ENCODE results near the gene SGSM1. TPM values are rescaled to one million over a fixed set of nuclear protein-coding genes. Genes with fewer than 3 reads are reported as not detected.

SGSM1 gene
- polyA plus RNA-seq, 1 experiment = not detected

- ChIA-PET POLR2A (no interaction called here), CTCF (interaction anchor here (0.9 to 6.8 kb wide), 7 partner anchors 11 to 370 kb away, joined by 3 to 63 read pairs (median 3); no protein-coding TSS in a partner anchor)
- DNase-seq (ENCODE audit: low read depth, low spot score) = no peak
- H3K9me3 ChIP-seq (ENCODE audit: control insufficient read depth, insufficient read depth, low read length) = no peaks in the 10 kb centered on the region
- H3K4me3 ChIP-seq (ENCODE audit: low read depth, low read length) = no peak overlapping the region
- peaks cover 7% of the 10 kb centered on the region for H3K27me3 ChIP-seq (ENCODE audit: control insufficient read depth, insufficient read depth, low read length)
- TF ChIP-seq CTCF (IDR thresholded peaks at IDR 0.05; ENCODE audit: low read depth, low read length) = peak; percentile 67
- no peak overlapping the region for H3K27ac ChIP-seq (ENCODE audit: low read depth, low read length)
These were observed 33.4 kb upstream of the SGSM1 start for GRCh38 chr22:24772493-24773220.

- Histone ChIP-seq H3K27me3 (ENCODE audit: control insufficient read depth, insufficient read depth, low read length) (peaks cover 12% of the 10 kb centered on the region), H3K4me3 (ENCODE audit: low read depth, low read length) (no peak overlapping the region), H3K9me3 (ENCODE audit: control insufficient read depth, insufficient read depth, low read length) (no peaks in the 10 kb centered on the region), H3K27ac (ENCODE audit: low read depth, low read length) (no peak overlapping the region)
- TF ChIP-seq CTCF (IDR thresholded peaks at IDR 0.05; ENCODE audit: low read depth, low read length) = no peak
- ChIA-PET POLR2A (no interaction called here), CTCF (interaction anchor here (0.5 to 1.3 kb wide), 3 partner anchors 27 to 183 kb away, joined by 3 to 5 read pairs (median 3); no protein-coding TSS in a partner anchor)
- DNase-seq (ENCODE audit: low read depth, low spot score) = no peak
These were observed 30.1 kb upstream of the SGSM1 start for GRCh38 chr22:24775769-24776492.

- CTCF ChIA-PET = interaction anchor here (0.5 to 1.0 kb wide), 2 partner anchors 74 to 183 kb away, joined by 3 read pairs; no protein-coding TSS in a partner anchor
- H3K9me3 ChIP-seq (ENCODE audit: control insufficient read depth, insufficient read depth, low read length) = no peaks in the 10 kb centered on the region
- peaks cover 12% of the 10 kb centered on the region for H3K27me3 ChIP-seq (ENCODE audit: control insufficient read depth, insufficient read depth, low read length)
- no peak overlapping the region for H3K27ac ChIP-seq (ENCODE audit: low read depth, low read length)
- DNase-seq (ENCODE audit: low read depth, low spot score) = no peak
- TF ChIP-seq CTCF (IDR thresholded peaks at IDR 0.05; ENCODE audit: low read depth, low read length) = no peak
- POLR2A ChIA-PET = no interaction called here
- no peak overlapping the region for H3K4me3 ChIP-seq (ENCODE audit: low read depth, low read length)
These were observed 29.5 kb upstream of the SGSM1 start for GRCh38 chr22:24776525-24776924.

- DNase-seq (ENCODE audit: low read depth, low spot score) = no peak
- Histone ChIP-seq H3K27me3 (ENCODE audit: control insufficient read depth, insufficient read depth, low read length) (no peaks in the 10 kb centered on the region), H3K9me3 (ENCODE audit: control insufficient read depth, insufficient read depth, low read length) (no peaks in the 10 kb centered on the region), H3K27ac (ENCODE audit: low read depth, low read length) (no peak overlapping the region), H3K4me3 (ENCODE audit: low read depth, low read length) (no peak overlapping the region)
- ChIA-PET POLR2A (no interaction called here), CTCF (interaction anchor here (0.7 kb wide), 1 partner anchor 16 kb away, joined by 3 read pairs; the partner anchor contains the start of gene SGSM1)
- no peak for TF ChIP-seq CTCF (IDR thresholded peaks at IDR 0.05; ENCODE audit: low read depth, low read length)
These were observed 16.5 kb upstream of the SGSM1 start for GRCh38 chr22:24789516-24789915.

- POLR2A ChIA-PET = no interaction called here
- DNase-seq (ENCODE audit: low read depth, low spot score) = no peak
- H3K4me3 ChIP-seq (ENCODE audit: low read depth, low read length) = no peak overlapping the region
- CTCF ChIA-PET = interaction anchor here (0.6 to 2.2 kb wide), 2 partner anchors 12 to 672 kb away, joined by 3 to 11 read pairs; no protein-coding TSS in a partner anchor
- no peaks in the 10 kb centered on the region for H3K9me3 ChIP-seq (ENCODE audit: control insufficient read depth, insufficient read depth, low read length)
- H3K27ac ChIP-seq (ENCODE audit: low read depth, low read length) = no peak overlapping the region
- TF ChIP-seq CTCF (IDR thresholded peaks at IDR 0.05; ENCODE audit: low read depth, low read length) = no peak
- no peaks in the 10 kb centered on the region for H3K27me3 ChIP-seq (ENCODE audit: control insufficient read depth, insufficient read depth, low read length)
These were observed 14.6 kb upstream of the SGSM1 start for GRCh38 chr22:24791362-24791761.
